ENCODE measurements around the gene RPL32. TPM values are rescaled to one million over a fixed set of nuclear protein-coding genes. Genes with fewer than 3 reads are reported as not detected.

The RPL32 gene
- total and polyA plus RNA-seq, 2 experiments from 2014 or later, result 726 to 824 TPM

DNA sequence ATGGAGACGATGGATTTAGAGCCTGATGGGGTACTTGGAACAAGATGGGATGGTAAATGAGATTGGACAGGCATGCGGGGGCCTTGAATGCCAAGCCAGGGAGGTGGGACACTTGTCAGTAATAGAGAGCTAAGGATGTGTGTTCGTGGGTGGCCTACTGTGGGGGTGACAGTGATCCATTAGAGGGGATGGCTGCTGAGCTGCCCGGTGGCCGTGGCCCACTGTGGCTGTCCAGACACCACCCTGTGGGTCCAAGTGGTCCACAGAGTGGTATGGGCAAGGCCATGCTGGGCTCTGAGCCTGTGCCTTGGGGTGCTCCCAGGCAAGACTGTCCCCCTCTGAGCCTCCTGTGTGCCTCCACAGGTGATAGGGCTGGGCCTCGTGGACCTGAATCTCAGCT, 27.4 kb downstream of the RPL32 start:
- DNase-seq (ENCODE audit: low read depth in 1 of 2, low spot score in 1 of 2), result no peak
- peaks cover 9% of the 10 kb centered on the region for H3K4me1 ChIP-seq (ENCODE audit: low read depth)
- no peaks in the 10 kb centered on the region for H3K27me3 ChIP-seq
- H3K27ac ChIP-seq, result no peak overlapping the region
- H3K9me3 ChIP-seq (ENCODE audit: low read depth), result no peaks in the 10 kb centered on the region
- TF ChIP-seq, protein P1, sequence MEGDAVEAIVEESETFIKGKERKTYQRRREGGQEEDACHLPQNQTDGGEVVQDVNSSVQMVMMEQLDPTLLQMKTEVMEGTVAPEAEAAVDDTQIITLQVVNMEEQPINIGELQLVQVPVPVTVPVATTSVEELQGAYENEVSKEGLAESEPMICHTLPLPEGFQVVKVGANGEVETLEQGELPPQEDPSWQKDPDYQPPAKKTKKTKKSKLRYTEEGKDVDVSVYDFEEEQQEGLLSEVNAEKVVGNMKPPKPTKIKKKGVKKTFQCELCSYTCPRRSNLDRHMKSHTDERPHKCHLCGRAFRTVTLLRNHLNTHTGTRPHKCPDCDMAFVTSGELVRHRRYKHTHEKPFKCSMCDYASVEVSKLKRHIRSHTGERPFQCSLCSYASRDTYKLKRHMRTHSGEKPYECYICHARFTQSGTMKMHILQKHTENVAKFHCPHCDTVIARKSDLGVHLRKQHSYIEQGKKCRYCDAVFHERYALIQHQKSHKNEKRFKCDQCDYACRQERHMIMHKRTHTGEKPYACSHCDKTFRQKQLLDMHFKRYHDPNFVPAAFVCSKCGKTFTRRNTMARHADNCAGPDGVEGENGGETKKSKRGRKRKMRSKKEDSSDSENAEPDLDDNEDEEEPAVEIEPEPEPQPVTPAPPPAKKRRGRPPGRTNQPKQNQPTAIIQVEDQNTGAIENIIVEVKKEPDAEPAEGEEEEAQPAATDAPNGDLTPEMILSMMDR (IDR thresholded peaks at IDR 0.05; ENCODE audit: low read depth, low read length), result no peak
- no peak overlapping the region for H3K4me3 ChIP-seq
- peaks cover 22% of the 10 kb centered on the region for H3K36me3 ChIP-seq

DNA sequence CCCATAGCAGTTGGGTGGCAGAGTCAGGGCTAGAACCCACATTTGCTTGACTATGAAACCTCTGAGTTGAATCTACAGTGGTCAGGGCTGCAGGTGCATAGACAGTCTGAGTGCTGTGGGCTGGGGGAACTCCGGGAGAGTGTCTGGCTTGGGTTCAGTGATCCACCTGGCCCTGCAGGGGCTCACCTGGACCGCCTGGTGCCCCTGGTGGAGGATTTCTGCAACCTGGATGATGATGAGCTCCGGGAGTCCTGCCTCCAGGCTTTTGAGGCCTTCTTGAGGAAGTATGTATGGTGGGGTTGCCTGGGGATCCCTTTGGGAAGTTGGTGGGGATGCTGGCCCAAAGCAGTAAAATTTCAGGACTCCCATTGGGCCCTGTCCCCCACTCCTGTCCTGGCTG, 28.6 kb downstream of the RPL32 start:
- peaks cover 23% of the 10 kb centered on the region for H3K36me3 ChIP-seq

DNA sequence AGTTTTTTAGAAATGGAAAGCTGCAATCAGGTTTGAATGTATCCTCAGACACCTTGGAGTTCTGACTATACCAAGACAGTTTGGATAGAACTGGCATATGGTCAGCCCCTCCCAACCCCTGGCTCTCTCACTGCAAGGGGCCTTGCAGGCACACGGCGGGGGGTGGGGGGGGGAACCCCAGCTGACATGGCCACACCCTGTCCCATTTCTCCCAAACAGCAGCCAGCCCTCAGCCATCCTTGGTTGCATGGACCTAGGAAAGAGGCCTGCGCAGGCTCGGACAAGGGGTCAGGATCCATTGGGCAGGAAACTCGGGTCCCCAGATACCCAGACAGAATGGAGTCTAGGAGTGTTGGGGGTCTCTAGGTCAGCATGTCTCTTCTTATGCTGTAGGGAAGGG, 30.4 kb downstream of the RPL32 start:
- peaks cover 14% of the 10 kb centered on the region for H3K36me3 ChIP-seq
- H3K27ac ChIP-seq, result peak overlapping the region; percentile 22
- H3K4me3 ChIP-seq, result no peak overlapping the region
- DNase-seq (ENCODE audit: low read depth in 1 of 2, low spot score in 1 of 2), result no peak
- TF ChIP-seq, protein P1 (IDR thresholded peaks at IDR 0.05; ENCODE audit: low read depth, low read length), result no peak
- H3K9me3 ChIP-seq (ENCODE audit: low read depth), result no peaks in the 10 kb centered on the region
- H3K27me3 ChIP-seq, result no peaks in the 10 kb centered on the region
- H3K4me1 ChIP-seq (ENCODE audit: low read depth), result peaks cover 14% of the 10 kb centered on the region

More for the DNA sequence above, 28.6 kb downstream of the RPL32 start:
- Histone ChIP-seq H3K4me3 (no peak overlapping the region), H3K4me1 (ENCODE audit: low read depth) (peaks cover 9% of the 10 kb centered on the region), H3K27me3 (no peaks in the 10 kb centered on the region), H3K27ac (no peak overlapping the region), H3K9me3 (ENCODE audit: low read depth) (no peaks in the 10 kb centered on the region)
- DNase-seq (ENCODE audit: low read depth in 1 of 2, low spot score in 1 of 2), result no peak
- TF ChIP-seq, protein P1 (IDR thresholded peaks at IDR 0.05; ENCODE audit: low read depth, low read length), result no peak

DNA sequence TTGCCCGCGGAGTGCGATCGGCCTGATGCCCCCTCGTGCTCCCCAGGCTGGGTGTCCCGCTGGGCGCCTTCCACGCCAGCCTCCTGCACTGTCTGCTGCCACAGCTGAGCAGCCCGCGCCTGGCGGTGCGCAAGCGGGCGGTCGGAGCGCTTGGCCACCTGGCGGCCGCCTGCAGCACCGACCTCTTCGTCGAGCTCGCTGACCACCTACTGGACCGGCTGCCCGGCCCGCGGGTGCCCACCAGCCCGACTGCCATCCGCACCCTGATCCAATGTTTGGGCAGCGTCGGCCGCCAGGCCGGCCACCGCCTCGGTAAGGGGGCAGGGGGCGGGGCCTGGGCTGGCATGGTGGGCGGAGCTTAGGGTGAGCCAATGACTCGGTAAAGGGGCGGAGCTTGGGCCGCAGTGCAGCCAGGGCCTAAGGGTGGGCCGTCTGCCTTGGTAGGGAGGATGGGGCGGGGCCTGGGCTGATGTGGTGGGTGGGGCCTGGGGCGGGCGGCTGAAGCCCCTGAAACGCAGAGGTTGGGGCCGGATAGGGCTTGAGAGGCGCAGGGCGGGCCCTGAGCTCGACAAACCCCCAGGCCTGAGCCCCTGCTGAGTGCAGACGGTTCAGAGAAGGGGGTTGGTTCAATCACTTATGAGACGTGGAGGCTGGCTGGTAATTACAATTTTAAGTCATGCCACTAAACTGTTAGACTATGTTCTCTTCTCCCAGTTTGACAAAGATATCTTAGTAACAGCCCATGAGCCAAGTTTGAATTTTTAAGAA, 31.2 kb downstream of the RPL32 start:
- H3K4me3 ChIP-seq, result peak overlapping the region; percentile 18

DNA sequence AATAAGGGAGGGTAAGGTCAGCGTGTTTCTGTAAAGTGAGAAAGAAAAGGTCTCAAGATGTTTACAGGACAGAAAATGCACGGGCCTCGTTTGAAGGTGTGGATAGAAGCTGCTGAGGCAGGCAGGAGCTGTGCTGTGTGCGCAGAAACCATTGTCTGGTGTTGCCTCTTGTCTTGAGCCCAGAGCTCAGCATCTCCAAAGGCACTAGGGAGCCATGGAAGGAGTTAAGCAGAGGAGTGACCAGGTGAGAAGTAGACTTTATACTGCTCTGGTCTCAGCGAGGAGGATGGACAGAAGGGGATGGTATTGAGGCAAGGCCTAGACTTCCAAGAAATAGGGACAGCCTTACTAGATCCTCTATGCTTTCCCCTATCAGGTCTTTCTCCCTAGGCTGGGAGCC, 31.9 kb downstream of the RPL32 start:
- Histone ChIP-seq H3K27ac (no peak overlapping the region), H3K36me3 (peaks cover 7% of the 10 kb centered on the region)
- no peak for DNase-seq (ENCODE audit: low read depth in 1 of 2, low spot score in 1 of 2)

More for the DNA sequence above, 31.2 kb downstream of the RPL32 start:
- peaks cover 7% of the 10 kb centered on the region for H3K36me3 ChIP-seq
- DNase-seq (ENCODE audit: low read depth in 1 of 2, low spot score in 1 of 2), result peak; percentile 94 to 99
- no peaks in the 10 kb centered on the region for H3K27me3 ChIP-seq
- TF ChIP-seq, protein P1 (IDR thresholded peaks at IDR 0.05; ENCODE audit: low read depth, low read length), result peak; percentile 81
- H3K4me1 ChIP-seq (ENCODE audit: low read depth), result peaks cover 14% of the 10 kb centered on the region
- peak overlapping the region; percentile 22 for H3K27ac ChIP-seq
- H3K9me3 ChIP-seq (ENCODE audit: low read depth), result no peaks in the 10 kb centered on the region

More for the DNA sequence above, 31.9 kb downstream of the RPL32 start:
- TF ChIP-seq, protein P1 (IDR thresholded peaks at IDR 0.05; ENCODE audit: low read depth, low read length), result no peak
- H3K9me3 ChIP-seq (ENCODE audit: low read depth), result no peaks in the 10 kb centered on the region
- peaks cover 14% of the 10 kb centered on the region for H3K4me1 ChIP-seq (ENCODE audit: low read depth)
- no peaks in the 10 kb centered on the region for H3K27me3 ChIP-seq
- no peak overlapping the region for H3K4me3 ChIP-seq
